ENCODE data around the gene GALNT16.

GALNT16 gene

GRCh38 chr14:69399750-69400149 is 139.8 kb downstream of the GALNT16 start:
- TF ChIP-seq CTCF (conservative IDR thresholded peaks at IDR 0.05; ENCODE audit: low read length) (no peak), EZH2phosphoT487 (IDR thresholded peaks at IDR 0.05; ENCODE audit: borderline replicate concordance) (no peak)
- Histone ChIP-seq H4K20me1 (ENCODE audit: insufficient read depth, low read length, poor library complexity, severe bottlenecking) (peaks cover 74% of the 10 kb centered on the region), H3K4me2 (ENCODE audit: low read depth, low read length, poor library complexity, severe bottlenecking) (peak overlapping the region; percentile 94), H3K9me3 (ENCODE audit: insufficient read depth, low read depth, low read length) (no peaks in the 10 kb centered on the region), H3K4me3 (ENCODE audit: low read length, poor library complexity, severe bottlenecking) (peak overlapping the region; percentile 90), H3K36me3 (ENCODE audit: insufficient read depth, low read length) (peaks cover 14% of the 10 kb centered on the region; the same call in 1 of the 2 replicates), H3K79me2 (ENCODE audit: insufficient read depth, low read length) (peaks cover 93% of the 10 kb centered on the region), H3K4me1 (ENCODE audit: insufficient read depth, low read length, poor library complexity, severe bottlenecking) (peaks cover 76% of the 10 kb centered on the region), H3K9me2 (replicated peaks; ENCODE audit: low read depth, low read length) (no peaks in the 10 kb centered on the region), H3K27me3 (ENCODE audit: insufficient read depth, low read length, poor library complexity, severe bottlenecking) (no peaks in the 10 kb centered on the region), H2AFZ (ENCODE audit: low read length) (no peak overlapping the region), H3K9ac (ENCODE audit: low read depth, low read length, poor library complexity, severe bottlenecking) (peak overlapping the region; percentile 95), H3F3A (ENCODE audit: low read depth) (no peaks in the 10 kb centered on the region)

GRCh38 chr14:69400154-69400553 is 140.2 kb downstream of the GALNT16 start:
- no peak overlapping the region for H2AFZ ChIP-seq (ENCODE audit: low read length)
- peaks cover 75% of the 10 kb centered on the region for H3K4me1 ChIP-seq (ENCODE audit: insufficient read depth, low read length, poor library complexity, severe bottlenecking)
- peak overlapping the region; percentile 90 for H3K4me3 ChIP-seq (ENCODE audit: low read length, poor library complexity, severe bottlenecking)
- no peaks in the 10 kb centered on the region for H3K9me3 ChIP-seq (ENCODE audit: insufficient read depth, low read depth, low read length)
- H3K36me3 ChIP-seq (ENCODE audit: insufficient read depth, low read length) = peaks cover 10% of the 10 kb centered on the region; the same call in 1 of the 2 replicates
- peaks cover 93% of the 10 kb centered on the region for H3K79me2 ChIP-seq (ENCODE audit: insufficient read depth, low read length)
- H3K9ac ChIP-seq (ENCODE audit: low read depth, low read length, poor library complexity, severe bottlenecking) = peak overlapping the region; percentile 95
- no peaks in the 10 kb centered on the region for H3F3A ChIP-seq (ENCODE audit: low read depth)
- peaks cover 72% of the 10 kb centered on the region for H4K20me1 ChIP-seq (ENCODE audit: insufficient read depth, low read length, poor library complexity, severe bottlenecking)
- H3K27me3 ChIP-seq (ENCODE audit: insufficient read depth, low read length, poor library complexity, severe bottlenecking) = no peaks in the 10 kb centered on the region
- TF ChIP-seq CTCF (conservative IDR thresholded peaks at IDR 0.05; ENCODE audit: low read length) (no peak), EZH2phosphoT487 (IDR thresholded peaks at IDR 0.05; ENCODE audit: borderline replicate concordance) (no peak)
- peak overlapping the region; percentile 94 for H3K4me2 ChIP-seq (ENCODE audit: low read depth, low read length, poor library complexity, severe bottlenecking)
- no peaks in the 10 kb centered on the region for H3K9me2 ChIP-seq (replicated peaks; ENCODE audit: low read depth, low read length)

- Histone ChIP-seq H3K27me3 (ENCODE audit: insufficient read depth, low read length, poor library complexity, severe bottlenecking) (no peaks in the 10 kb centered on the region), H3K9me2 (replicated peaks; ENCODE audit: low read depth, low read length) (no peaks in the 10 kb centered on the region), H3K9me3 (ENCODE audit: insufficient read depth, low read depth, low read length) (no peaks in the 10 kb centered on the region), H3K4me1 (ENCODE audit: insufficient read depth, low read length, poor library complexity, severe bottlenecking) (peaks cover 60% of the 10 kb centered on the region), H4K20me1 (ENCODE audit: insufficient read depth, low read length, poor library complexity, severe bottlenecking) (peaks cover 64% of the 10 kb centered on the region), H3K4me2 (ENCODE audit: low read depth, low read length, poor library complexity, severe bottlenecking) (peak overlapping the region; percentile 94), H3K36me3 (ENCODE audit: insufficient read depth, low read length) (no peaks in the 10 kb centered on the region), H3K9ac (ENCODE audit: low read depth, low read length, poor library complexity, severe bottlenecking) (peak overlapping the region; percentile 95), H3K4me3 (ENCODE audit: low read length, poor library complexity, severe bottlenecking) (peak overlapping the region; percentile 90), H3K79me2 (ENCODE audit: insufficient read depth, low read length) (peaks cover 88% of the 10 kb centered on the region), H3F3A (ENCODE audit: low read depth) (no peaks in the 10 kb centered on the region), H2AFZ (ENCODE audit: low read length) (no peak overlapping the region)
- TF ChIP-seq CTCF (conservative IDR thresholded peaks at IDR 0.05; ENCODE audit: low read length) = no peak
- no peak for TF ChIP-seq EZH2phosphoT487 (IDR thresholded peaks at IDR 0.05; ENCODE audit: borderline replicate concordance)
Measured at GRCh38 chr14:69401841-69402240, 141.9 kb downstream of the GALNT16 start.

Data from Loucy (cell line).